Measurements from ENCODE around the gene FREY1. TPM values are rescaled to one million over a fixed set of nuclear protein-coding genes. Genes with fewer than 3 reads are reported as not detected.

Gene FREY1
- total RNA-seq, 2 experiments from 2014 or later = 5.7 to 6.0 TPM

DNA sequence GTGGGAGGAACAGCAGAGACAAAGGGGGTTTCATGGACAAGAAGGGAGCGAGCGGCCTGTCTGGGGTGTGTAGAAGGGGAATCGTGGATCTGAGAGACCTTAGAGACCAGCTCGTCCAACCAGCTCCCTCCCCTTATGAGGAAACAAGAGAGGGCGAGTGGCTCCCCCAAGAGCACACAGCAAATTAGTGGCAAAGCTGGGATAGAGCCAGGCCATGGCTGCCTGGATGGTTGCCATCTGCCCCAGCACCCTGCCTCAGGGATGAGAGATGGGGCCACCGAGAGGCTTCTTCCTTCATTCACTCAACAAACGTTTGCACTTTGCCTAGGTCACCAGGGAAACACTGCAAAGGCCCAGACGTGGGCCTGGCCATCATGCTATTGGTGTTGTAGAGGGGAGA is 17.5 kb downstream of the FREY1 start:
- TF ChIP-seq, protein P1, sequence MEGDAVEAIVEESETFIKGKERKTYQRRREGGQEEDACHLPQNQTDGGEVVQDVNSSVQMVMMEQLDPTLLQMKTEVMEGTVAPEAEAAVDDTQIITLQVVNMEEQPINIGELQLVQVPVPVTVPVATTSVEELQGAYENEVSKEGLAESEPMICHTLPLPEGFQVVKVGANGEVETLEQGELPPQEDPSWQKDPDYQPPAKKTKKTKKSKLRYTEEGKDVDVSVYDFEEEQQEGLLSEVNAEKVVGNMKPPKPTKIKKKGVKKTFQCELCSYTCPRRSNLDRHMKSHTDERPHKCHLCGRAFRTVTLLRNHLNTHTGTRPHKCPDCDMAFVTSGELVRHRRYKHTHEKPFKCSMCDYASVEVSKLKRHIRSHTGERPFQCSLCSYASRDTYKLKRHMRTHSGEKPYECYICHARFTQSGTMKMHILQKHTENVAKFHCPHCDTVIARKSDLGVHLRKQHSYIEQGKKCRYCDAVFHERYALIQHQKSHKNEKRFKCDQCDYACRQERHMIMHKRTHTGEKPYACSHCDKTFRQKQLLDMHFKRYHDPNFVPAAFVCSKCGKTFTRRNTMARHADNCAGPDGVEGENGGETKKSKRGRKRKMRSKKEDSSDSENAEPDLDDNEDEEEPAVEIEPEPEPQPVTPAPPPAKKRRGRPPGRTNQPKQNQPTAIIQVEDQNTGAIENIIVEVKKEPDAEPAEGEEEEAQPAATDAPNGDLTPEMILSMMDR (IDR thresholded peaks at IDR 0.05) = no peak
- ATAC-seq (ENCODE audit: poor library complexity) (no peak), DNase-seq (no peak)
- CTCF ChIA-PET = no interaction called here
- H3K27ac Mint-ChIP-seq = no peak overlapping the region
- POLR2A ChIA-PET = no interaction called here
- Histone ChIP-seq H3K27ac (ENCODE audit: low read depth in 1 of 2, low read length in 2 of 2) (no peak overlapping the region), H3K27me3 (ENCODE audit: control insufficient read depth in 1 of 2, insufficient read depth in 2 of 2, low read length in 2 of 2) (peaks cover 4 to 9% of the 10 kb centered on the region in 2 experiments), H3K36me3 (ENCODE audit: insufficient read depth, low read length) (no peaks in the 10 kb centered on the region), H3K9me3 (ENCODE audit: control insufficient read depth in 1 of 2, insufficient read depth in 1 of 2, low read length in 2 of 2) (peaks cover 0 to 5% of the 10 kb centered on the region in 2 experiments), H3K4me3 (ENCODE audit: low read length) (no peak overlapping the region), H3K4me1 (ENCODE audit: insufficient read depth, low read length) (peaks cover 13% of the 10 kb centered on the region)
- peaks cover 8% of the 10 kb centered on the region for H3K4me1 Mint-ChIP-seq (ENCODE audit: low read depth)
- H3K9me3 Mint-ChIP-seq = no peaks in the 10 kb centered on the region
- H3K36me3 Mint-ChIP-seq (ENCODE audit: low read depth) = peaks cover 8% of the 10 kb centered on the region
- peaks cover 27% of the 10 kb centered on the region for H3K27me3 Mint-ChIP-seq
- intact Hi-C loops (cut with DNase I, micrococcal nuclease) = loop anchor here in 1 of 2 experiments (5.0 kb wide), 1 partner anchor 503 kb away; the partner anchor contains the start of gene CHRM4
- no peak overlapping the region for H3K4me3 Mint-ChIP-seq

DNA sequence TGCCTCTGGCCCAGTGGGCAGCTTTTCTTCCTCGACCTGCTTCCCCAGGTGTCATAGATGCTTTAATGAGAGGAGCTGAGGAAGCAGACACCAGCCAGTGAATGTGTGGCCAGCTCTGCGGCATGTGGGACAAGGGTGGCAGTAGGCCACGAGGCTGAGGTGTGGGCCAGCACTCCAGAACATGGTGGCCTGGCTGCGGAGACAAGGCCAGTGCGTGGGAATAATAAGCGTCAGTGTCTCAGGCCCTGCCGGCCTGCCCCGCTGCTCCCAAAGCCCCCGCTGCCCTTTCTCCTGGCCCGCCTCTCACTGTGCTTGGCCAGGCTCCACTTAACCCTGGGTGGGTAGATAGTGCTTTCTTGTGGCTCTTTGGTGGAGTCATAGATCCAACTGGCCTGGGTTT is 19.5 kb downstream of the FREY1 start:
- H3K4me1 ChIP-seq (ENCODE audit: insufficient read depth, low read length) = peaks cover 13% of the 10 kb centered on the region
- intact Hi-C loops (cut with DNase I, micrococcal nuclease) = loop anchor here in 1 of 2 experiments (2.0 to 5.0 kb wide), 2 partner anchors 41 to 505 kb away; partner anchors contain the start of genes CHRM4 and CRY2
- no peak overlapping the region for H3K27ac ChIP-seq (ENCODE audit: low read depth in 1 of 2, low read length in 2 of 2)

DNA sequence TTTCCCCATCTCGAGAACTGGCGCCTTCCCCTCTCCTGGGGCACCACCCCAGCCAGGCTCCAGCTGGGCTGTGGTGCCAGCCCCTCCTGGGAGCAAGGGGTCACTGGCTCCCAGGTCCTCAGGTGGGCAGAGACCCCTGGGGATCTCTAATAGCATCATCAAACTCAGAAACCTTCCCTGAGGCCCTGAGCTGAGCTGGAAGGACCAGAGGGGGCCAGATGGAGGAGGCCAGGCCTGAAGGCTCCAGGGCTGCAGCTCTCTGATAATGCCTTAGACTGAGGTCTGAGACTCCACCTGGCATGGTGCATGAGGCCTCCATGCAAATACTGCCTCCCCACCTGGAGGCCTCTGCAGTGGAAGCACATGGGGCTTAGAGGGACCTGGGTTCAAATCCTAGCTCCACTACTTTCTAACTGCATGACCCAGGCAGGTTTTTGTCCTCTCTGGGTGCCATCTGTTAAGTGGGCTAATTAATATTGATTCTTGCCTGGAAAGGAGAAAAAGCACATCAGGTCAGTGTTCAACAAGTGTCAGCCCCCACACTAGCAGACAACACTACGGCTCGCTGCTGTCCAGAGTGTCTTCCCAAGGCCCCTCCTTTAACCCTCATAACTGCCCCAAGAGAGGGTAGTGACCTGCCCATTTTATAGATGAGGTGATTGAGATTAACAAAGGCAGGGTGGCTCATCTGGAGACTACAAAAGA is 20.1 kb downstream of the FREY1 start:
- no peak for ATAC-seq (ENCODE audit: poor library complexity)
- peaks cover 13% of the 10 kb centered on the region for H3K4me1 ChIP-seq (ENCODE audit: insufficient read depth, low read length)
- intact Hi-C loops (cut with DNase I, micrococcal nuclease) = loop anchor here in 1 of 2 experiments (1.0 to 5.0 kb wide), 3 partner anchors 29 to 505 kb away; partner anchors contain the start of genes CHRM4 and CRY2
- peak overlapping the region; percentile 1 for H3K4me3 Mint-ChIP-seq
- ChIA-PET CTCF (no interaction called here), POLR2A (no interaction called here)
- H3K27me3 ChIP-seq (ENCODE audit: control insufficient read depth in 1 of 2, insufficient read depth in 2 of 2, low read length in 2 of 2) = no peaks in the 10 kb centered on the region
- DNase-seq = no peak
- H3K4me1 Mint-ChIP-seq (ENCODE audit: low read depth) = peaks cover 11% of the 10 kb centered on the region
- TF ChIP-seq, protein P1 (IDR thresholded peaks at IDR 0.05) = no peak
- no peaks in the 10 kb centered on the region for H3K9me3 Mint-ChIP-seq
- H3K36me3 Mint-ChIP-seq (ENCODE audit: low read depth) = peaks cover 20% of the 10 kb centered on the region
- no peak overlapping the region for H3K4me3 ChIP-seq (ENCODE audit: low read length)
- no peak overlapping the region for H3K27ac ChIP-seq (ENCODE audit: low read depth in 1 of 2, low read length in 2 of 2)
- peaks cover 0 to 5% of the 10 kb centered on the region in 2 experiments for H3K9me3 ChIP-seq (ENCODE audit: control insufficient read depth in 1 of 2, insufficient read depth in 1 of 2, low read length in 2 of 2)
- no peaks in the 10 kb centered on the region for H3K36me3 ChIP-seq (ENCODE audit: insufficient read depth, low read length)
- H3K27me3 Mint-ChIP-seq = peaks cover 11% of the 10 kb centered on the region
- H3K27ac Mint-ChIP-seq = no peak overlapping the region

More for the DNA sequence above, 19.5 kb downstream of the FREY1 start:
- Histone ChIP-seq H3K36me3 (ENCODE audit: insufficient read depth, low read length) (no peaks in the 10 kb centered on the region), H3K4me3 (ENCODE audit: low read length) (no peak overlapping the region), H3K27me3 (ENCODE audit: control insufficient read depth in 1 of 2, insufficient read depth in 2 of 2, low read length in 2 of 2) (no peaks in the 10 kb centered on the region), H3K9me3 (ENCODE audit: control insufficient read depth in 1 of 2, insufficient read depth in 1 of 2, low read length in 2 of 2) (peaks cover 0 to 5% of the 10 kb centered on the region in 2 experiments)
- peak overlapping the region; percentile 1 for H3K4me3 Mint-ChIP-seq
- peaks cover 16% of the 10 kb centered on the region for H3K27me3 Mint-ChIP-seq
- ChIA-PET POLR2A (no interaction called here), CTCF (no interaction called here)
- TF ChIP-seq, protein P1 (IDR thresholded peaks at IDR 0.05) = no peak
- DNase-seq = no peak
- no peak for ATAC-seq (ENCODE audit: poor library complexity)
- H3K9me3 Mint-ChIP-seq = no peaks in the 10 kb centered on the region
- H3K36me3 Mint-ChIP-seq (ENCODE audit: low read depth) = peaks cover 14% of the 10 kb centered on the region
- no peak overlapping the region for H3K27ac Mint-ChIP-seq
- peaks cover 11% of the 10 kb centered on the region for H3K4me1 Mint-ChIP-seq (ENCODE audit: low read depth)

Data from CD4-positive, alpha-beta T cell (primary cell).